ENCODE data around the gene METAP1D.

METAP1D gene

GRCh38 chr2:172105471-172106107 lies 105.8 kb downstream of the METAP1D start:
- Histone ChIP-seq H3K27ac (no peak overlapping the region), H3K4me3 (peak overlapping the region; percentile 41)
- TF ChIP-seq CTCF (IDR thresholded peaks at IDR 0.05): no peak
- DNase-seq (ENCODE audit: low spot score): no peak

- no peak for DNase-seq (ENCODE audit: low spot score)
- Histone ChIP-seq H3K27ac (no peak overlapping the region), H3K4me3 (peak overlapping the region; percentile 41)
- no peak for TF ChIP-seq CTCF (IDR thresholded peaks at IDR 0.05)
Observed at GRCh38 chr2:172106108-172106961, 106.6 kb downstream of the METAP1D start.

DNA sequence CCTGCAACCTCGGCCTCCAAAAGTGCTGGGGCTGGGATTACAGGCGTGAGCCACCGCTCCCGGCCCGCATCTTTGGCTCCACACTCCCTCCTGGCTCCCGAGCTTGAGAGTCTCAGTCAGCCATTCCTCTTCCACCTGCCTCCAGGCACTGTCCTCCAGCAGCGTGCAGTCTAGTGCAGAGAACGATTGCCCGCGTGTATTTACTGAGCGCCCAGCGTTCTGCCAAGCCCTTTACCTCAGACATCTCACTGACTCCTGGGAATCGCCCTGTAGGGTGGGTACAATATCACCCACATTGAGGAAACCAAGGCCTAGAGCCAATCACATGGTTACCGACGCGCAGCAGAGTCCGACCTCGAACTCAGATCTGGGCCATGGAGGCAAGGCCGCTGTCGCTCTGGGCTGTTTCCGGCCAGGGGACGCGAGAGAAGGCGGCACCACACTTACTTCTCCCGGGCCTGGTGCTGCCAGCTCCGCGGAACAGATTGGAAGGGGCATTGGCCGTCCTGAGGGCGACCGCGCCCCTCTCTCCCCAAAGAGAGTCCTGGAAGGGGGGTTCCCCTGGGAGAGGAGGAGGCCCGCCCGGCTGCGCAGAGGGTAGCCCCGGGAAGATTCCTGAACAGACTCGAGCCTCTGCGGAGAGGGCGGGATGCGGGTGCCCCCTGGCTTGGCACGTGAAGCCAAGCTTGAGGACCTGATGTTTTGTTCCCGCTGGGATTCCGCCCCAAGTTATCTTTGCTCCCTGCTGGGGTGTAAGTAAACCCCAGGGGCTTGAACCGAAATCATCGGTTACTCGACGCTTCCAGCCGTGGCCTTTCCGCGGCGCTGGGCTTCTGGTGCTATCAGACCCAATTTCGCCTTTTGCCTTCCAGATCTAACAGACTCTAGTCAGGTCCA lies 108.2 kb downstream of the METAP1D start:
- no peak for DNase-seq (ENCODE audit: low spot score)
- no peak for TF ChIP-seq CTCF (IDR thresholded peaks at IDR 0.05)
- Histone ChIP-seq H3K27ac (no peak overlapping the region), H3K4me3 (peak overlapping the region; percentile 6)

DNA sequence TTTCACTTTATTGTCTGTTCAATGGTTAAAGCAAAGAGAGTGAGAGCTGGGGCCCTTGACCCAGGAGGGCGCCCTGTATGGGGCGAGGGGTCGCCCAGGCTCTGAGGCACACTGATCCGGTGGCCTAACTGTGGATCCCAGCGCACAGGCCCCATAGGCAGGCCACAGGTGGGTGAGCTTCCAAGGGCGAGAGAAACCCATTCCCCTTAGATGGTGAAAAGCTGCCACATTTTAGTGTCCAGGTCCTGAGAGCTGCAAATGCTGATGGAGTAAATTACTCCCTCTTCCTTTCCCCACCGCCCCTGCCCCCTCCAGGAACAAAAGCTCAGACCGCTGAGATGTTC lies 108.8 kb downstream of the METAP1D start:
- no peak for TF ChIP-seq CTCF (IDR thresholded peaks at IDR 0.05)
- DNase-seq (ENCODE audit: low spot score): no peak
- no peak overlapping the region for H3K4me3 ChIP-seq
- H3K27ac ChIP-seq: no peak overlapping the region

DNA sequence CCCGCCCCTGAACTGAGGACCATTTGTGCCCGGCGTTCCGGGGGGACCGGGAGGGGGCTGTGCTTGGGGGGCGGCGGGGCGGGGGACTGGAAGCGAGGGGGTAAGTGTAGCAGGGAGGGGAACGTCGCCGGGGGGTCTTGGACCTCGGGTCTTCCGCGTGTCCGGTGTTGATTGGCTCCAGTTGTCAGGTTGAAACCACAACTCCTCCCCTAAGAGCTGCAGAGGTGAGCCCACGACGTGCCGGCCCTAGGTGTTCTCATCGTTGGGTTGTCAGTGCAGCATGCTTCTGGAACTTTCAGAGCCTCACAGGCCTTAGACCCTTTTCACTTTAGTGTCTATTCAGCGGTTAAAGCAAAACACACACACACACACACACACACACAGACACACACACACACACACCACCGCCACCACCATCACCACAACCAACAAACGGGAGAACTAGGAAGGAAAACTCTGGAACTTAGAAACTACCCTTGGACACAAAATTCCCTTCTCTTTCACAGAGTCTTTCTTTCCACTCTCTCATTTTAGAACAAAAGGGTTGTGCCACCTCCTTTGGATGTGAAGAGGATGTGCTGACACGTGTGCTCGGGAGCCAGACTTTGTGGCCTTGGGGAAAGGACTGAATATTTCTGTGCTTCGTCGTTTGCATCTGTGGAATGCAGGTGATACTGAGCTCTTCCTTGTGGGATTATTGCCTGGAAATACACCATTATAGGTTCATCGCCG lies 109.7 kb downstream of the METAP1D start:
- DNase-seq (ENCODE audit: low spot score): no peak
- Histone ChIP-seq H3K4me3 (no peak overlapping the region), H3K27ac (no peak overlapping the region)
- TF ChIP-seq CTCF (IDR thresholded peaks at IDR 0.05): no peak

DNA sequence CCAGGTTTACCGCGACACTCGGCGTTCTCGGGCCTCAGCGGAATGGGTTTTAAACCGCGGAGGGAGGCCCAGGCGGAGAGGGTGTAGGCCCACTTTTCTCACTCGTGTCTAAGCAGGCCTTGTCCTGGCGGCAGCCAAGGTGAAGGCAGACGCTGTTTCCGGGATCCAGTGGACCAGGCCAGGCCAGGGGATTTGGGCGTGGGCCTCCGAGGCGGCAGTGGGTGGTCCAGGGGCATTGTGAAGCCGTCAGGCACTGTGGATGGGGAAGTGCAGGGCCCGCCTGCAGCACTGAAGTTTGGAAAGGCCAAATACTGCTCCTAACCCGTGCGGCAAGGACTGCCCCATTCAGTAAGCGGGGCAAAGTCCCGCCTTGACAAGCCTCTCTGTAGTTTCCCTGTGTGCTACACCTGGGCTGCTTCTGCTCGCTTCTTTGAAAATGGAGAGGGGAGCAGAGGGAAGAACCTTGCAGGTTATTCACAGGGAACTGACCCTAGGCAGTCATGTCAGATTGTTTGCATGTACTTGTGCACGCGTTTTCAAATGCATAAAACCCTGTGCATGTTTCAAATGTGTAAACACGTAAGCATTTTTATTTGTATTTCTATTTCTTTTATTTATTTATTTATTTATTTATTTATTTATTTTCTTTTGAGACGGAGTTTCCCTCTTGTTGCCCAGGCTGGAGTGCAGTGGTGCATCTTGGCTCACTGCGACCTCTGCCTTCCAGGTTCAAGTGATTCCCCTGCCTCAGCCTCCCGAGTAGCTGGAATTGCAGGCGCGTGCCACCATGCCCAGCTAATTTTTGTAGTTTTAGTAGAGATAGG lies 110.4 kb downstream of the METAP1D start:
- H3K4me3 ChIP-seq: no peak overlapping the region
- H3K27ac ChIP-seq: no peak overlapping the region
- DNase-seq (ENCODE audit: low spot score): no peak
- TF ChIP-seq CTCF (IDR thresholded peaks at IDR 0.05): no peak
